Measurements from ENCODE around the gene DARS1. TPM values are rescaled to one million over a fixed set of nuclear protein-coding genes. Genes with fewer than 3 reads are reported as not detected.
A peak's percentile ranks its signal among the peaks of the same experiment; 100 is the strongest.

DARS1 gene
- total and polyA plus RNA-seq, 7 experiments from 2014 or later: 45.3 to 140 (median 68.2) TPM

DNA sequence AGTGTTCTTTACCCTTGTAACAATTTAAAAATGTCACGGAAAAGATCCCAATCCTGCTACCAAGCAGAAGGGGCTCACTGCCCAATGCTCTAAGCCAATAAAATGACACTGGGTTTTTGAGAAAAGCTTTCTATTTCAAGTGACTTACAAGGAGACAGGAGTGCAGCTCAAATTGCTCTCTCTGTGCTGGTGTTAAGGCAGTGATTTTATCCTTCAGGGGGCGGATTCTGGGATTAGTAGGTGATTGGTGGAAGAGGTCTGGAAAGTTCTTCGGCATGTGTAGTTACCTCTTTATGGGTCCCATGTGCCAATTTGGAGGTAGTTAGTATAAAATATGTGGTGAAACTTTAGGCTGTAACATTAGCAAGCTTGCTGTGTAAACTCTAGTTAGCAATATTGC lies 81.8 kb downstream of the DARS1 start:
- H3K4me1 Mint-ChIP-seq: peaks cover 0 to 3% (median 0%) of the 10 kb centered on the region in 7 donors

DNA sequence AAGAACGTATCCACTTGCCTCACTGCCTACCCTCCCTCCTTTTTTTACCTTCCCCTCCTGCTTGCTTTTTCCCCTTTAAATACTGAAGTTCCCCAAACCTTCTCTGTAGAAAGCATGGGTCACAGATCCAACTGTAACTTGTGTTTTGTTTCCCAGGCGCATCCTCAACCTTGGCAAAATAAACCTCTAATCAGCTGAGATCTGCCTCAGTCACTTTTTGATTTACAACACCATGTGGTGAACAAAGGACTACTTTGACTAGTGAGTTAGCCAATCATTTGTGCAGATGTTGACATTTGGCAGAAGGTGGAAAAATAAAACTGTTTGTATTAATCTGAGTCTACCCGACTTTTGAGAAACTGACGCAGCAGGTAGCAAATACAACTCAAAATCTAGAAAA lies 85.9 kb downstream of the DARS1 start:
- Mint-ChIP-seq H3K4me1 (peaks cover 0 to 3% (median 0%) of the 10 kb centered on the region in 7 donors), H3K27ac (no peak overlapping the region), H3K27me3 (no peaks in the 10 kb centered on the region), H3K9me3 (no peaks in the 10 kb centered on the region), H3K36me3 (peaks cover 0 to 25% (median 15%) of the 10 kb centered on the region in 5 donors), H3K4me3 (no peak overlapping the region)
- H3K4me1 ChIP-seq (ENCODE audit: control insufficient read depth in 2 of 2, insufficient read depth in 2 of 2, low read length in 2 of 2): no peaks in the 10 kb centered on the region
- H3K4me3 ChIP-seq (ENCODE audit: low read length): no peak overlapping the region
- peaks cover 0 to 6% (median 0%) of the 10 kb centered on the region in 3 experiments for H3K36me3 ChIP-seq (ENCODE audit: control insufficient read depth in 2 of 3, insufficient read depth in 3 of 3, low read length in 3 of 3)
- DNase-seq (no peak), ATAC-seq (no peak)
- intact Hi-C loops (cut with micrococcal nuclease): no loop called here
- no peaks in the 10 kb centered on the region for H3K9me3 ChIP-seq (ENCODE audit: control insufficient read depth in 2 of 3, low read length in 3 of 3)
- ChIA-PET CTCF (no interaction called here), POLR2A (no interaction called here)
- H3K27me3 ChIP-seq (ENCODE audit: control insufficient read depth in 2 of 2, insufficient read depth in 2 of 2, low read length in 2 of 2): no peaks in the 10 kb centered on the region
- no peak overlapping the region for H3K27ac ChIP-seq (ENCODE audit: low read depth, low read length)

More for the DNA sequence above, 81.8 kb downstream of the DARS1 start:
- intact Hi-C loops (cut with micrococcal nuclease): no loop called here
- ChIA-PET CTCF (interaction anchor here (1.0 to 1.5 kb wide), 2 partner anchors 10 to 481 kb away, joined by 3 to 9 read pairs; no protein-coding TSS in a partner anchor), POLR2A (no interaction called here)
- Histone ChIP-seq H3K27me3 (ENCODE audit: control insufficient read depth in 2 of 2, insufficient read depth in 2 of 2, low read length in 2 of 2) (no peaks in the 10 kb centered on the region), H3K9me3 (ENCODE audit: control insufficient read depth in 2 of 3, low read length in 3 of 3) (no peaks in the 10 kb centered on the region), H3K27ac (ENCODE audit: low read depth, low read length) (no peak overlapping the region), H3K36me3 (ENCODE audit: control insufficient read depth in 2 of 3, insufficient read depth in 3 of 3, low read length in 3 of 3) (peaks cover 0 to 9% (median 7%) of the 10 kb centered on the region in 3 experiments), H3K4me3 (ENCODE audit: low read length) (no peak overlapping the region), H3K4me1 (ENCODE audit: control insufficient read depth in 2 of 2, insufficient read depth in 2 of 2, low read length in 2 of 2) (no peaks in the 10 kb centered on the region)
- ATAC-seq: no peak
- Mint-ChIP-seq H3K27ac (peak overlapping the region in 1 of 9 donors; percentile 84), H3K36me3 (peaks cover under 1 to 39% (median 17%) of the 10 kb centered on the region in 5 donors), H3K9me3 (peaks cover 0 to under 1% (median 0%) of the 10 kb centered on the region in 11 donors), H3K4me3 (no peak overlapping the region), H3K27me3 (no peaks in the 10 kb centered on the region)
- no peak for DNase-seq

DNA sequence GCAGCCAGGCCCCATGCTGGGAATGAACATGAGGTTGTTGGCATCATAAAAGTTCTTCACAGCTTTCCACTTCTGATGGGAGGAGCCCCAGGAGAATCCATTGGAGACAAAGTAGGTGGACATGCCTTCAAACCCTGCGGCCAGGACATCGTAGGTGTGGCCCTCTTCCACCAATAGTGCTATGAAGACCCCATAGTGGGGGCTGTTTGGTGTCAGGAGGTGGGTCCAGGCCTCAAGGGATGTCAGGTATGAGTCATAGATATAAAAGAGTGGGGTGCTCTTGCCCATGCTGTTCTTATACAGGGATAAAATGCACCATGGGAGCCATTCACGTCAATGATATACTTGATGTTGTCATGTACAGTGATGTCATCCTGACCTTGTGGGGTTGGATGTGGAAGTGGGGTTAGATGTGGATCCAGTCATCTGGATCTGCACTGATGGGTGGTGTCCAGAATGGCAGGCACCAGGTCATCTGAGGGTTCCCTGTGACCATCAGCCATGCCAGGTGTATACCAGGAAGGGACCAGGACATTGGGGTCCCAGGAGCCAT lies 87.1 kb downstream of the DARS1 start:
- Mint-ChIP-seq H3K4me1 (peaks cover 0 to 5% (median 0%) of the 10 kb centered on the region in 7 donors), H3K27me3 (no peaks in the 10 kb centered on the region), H3K36me3 (peaks cover 0 to 22% (median 15%) of the 10 kb centered on the region in 5 donors), H3K4me3 (no peak overlapping the region), H3K27ac (no peak overlapping the region), H3K9me3 (no peaks in the 10 kb centered on the region)
- DNase-seq (no peak), ATAC-seq (no peak)
- no peaks in the 10 kb centered on the region for H3K4me1 ChIP-seq (ENCODE audit: control insufficient read depth in 2 of 2, insufficient read depth in 2 of 2, low read length in 2 of 2)
- no peaks in the 10 kb centered on the region for H3K9me3 ChIP-seq (ENCODE audit: control insufficient read depth in 2 of 3, low read length in 3 of 3)
- peaks cover 0 to 6% (median 0%) of the 10 kb centered on the region in 3 experiments for H3K36me3 ChIP-seq (ENCODE audit: control insufficient read depth in 2 of 3, insufficient read depth in 3 of 3, low read length in 3 of 3)
- H3K27me3 ChIP-seq (ENCODE audit: control insufficient read depth in 2 of 2, insufficient read depth in 2 of 2, low read length in 2 of 2): no peaks in the 10 kb centered on the region
- H3K4me3 ChIP-seq (ENCODE audit: low read length): no peak overlapping the region
- H3K27ac ChIP-seq (ENCODE audit: low read depth, low read length): no peak overlapping the region
- intact Hi-C loops (cut with micrococcal nuclease): no loop called here
- POLR2A ChIA-PET: interaction anchor here (0.9 kb wide), 1 partner anchor 16 kb away, joined by 5 read pairs; no protein-coding TSS in a partner anchor
- CTCF ChIA-PET: no interaction called here

DNA sequence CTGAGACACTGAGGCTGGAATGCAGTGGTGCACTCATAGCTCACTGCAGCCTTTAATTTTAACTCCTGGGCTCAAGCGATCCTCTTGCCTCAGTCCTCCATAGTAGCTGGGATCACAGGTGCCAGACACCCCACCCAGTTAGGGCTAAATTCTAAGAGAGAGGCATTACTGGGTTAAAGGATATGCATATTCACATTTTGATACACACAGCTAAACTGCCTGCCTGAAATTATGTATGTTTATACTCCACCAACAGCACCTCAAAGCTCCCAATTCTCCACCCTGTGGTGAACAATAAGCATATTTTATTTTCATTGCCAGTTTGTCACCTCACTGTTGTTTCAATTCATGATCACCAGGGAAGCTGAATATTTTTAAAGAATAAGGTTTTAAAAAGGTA lies 90.5 kb downstream of the DARS1 start:
- ATAC-seq (no peak), DNase-seq (no peak)
- H3K4me1 Mint-ChIP-seq: peaks cover 0 to 7% (median 0%) of the 10 kb centered on the region in 7 donors
- Histone ChIP-seq H3K27me3 (ENCODE audit: control insufficient read depth in 2 of 2, insufficient read depth in 2 of 2, low read length in 2 of 2) (no peaks in the 10 kb centered on the region), H3K27ac (ENCODE audit: low read depth, low read length) (no peak overlapping the region), H3K36me3 (ENCODE audit: control insufficient read depth in 2 of 3, insufficient read depth in 3 of 3, low read length in 3 of 3) (peaks cover 0 to 6% (median 0%) of the 10 kb centered on the region in 3 experiments), H3K9me3 (ENCODE audit: control insufficient read depth in 2 of 3, low read length in 3 of 3) (no peaks in the 10 kb centered on the region), H3K4me1 (ENCODE audit: control insufficient read depth in 2 of 2, insufficient read depth in 2 of 2, low read length in 2 of 2) (no peaks in the 10 kb centered on the region), H3K4me3 (ENCODE audit: low read length) (no peak overlapping the region)
- ChIA-PET CTCF (interaction anchor here (0.8 kb wide), 1 partner anchor 19 kb away, joined by 3 read pairs; no protein-coding TSS in a partner anchor), POLR2A (interaction anchor here (1.7 kb wide), 1 partner anchor 45 kb away, joined by 4 read pairs; no protein-coding TSS in a partner anchor)
- H3K36me3 Mint-ChIP-seq: peaks cover 0 to 15% (median 12%) of the 10 kb centered on the region in 5 donors
- H3K9me3 Mint-ChIP-seq: no peaks in the 10 kb centered on the region
- H3K27ac Mint-ChIP-seq: no peak overlapping the region
- intact Hi-C loops (cut with micrococcal nuclease): no loop called here
- H3K4me3 Mint-ChIP-seq: no peak overlapping the region
- no peaks in the 10 kb centered on the region for H3K27me3 Mint-ChIP-seq

DNA sequence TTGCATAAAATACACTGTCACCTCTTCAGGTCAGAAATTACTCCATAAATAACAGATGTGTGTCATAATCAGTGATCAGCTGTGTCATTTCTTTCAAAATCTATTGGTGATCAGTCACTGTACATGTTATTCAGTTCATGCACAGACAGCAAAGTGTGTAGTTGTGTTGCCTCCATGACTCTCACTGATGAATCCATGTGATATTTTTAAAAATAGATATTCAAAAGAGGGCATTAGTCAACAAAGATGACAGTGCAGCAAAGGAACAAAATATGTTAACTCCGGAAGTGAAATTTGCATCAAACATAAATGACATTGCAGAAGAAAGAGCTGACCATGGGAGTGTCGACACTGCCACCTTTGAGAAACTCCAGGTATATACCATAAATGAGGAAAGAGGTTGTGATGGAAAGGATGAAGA lies 92.0 kb downstream of the DARS1 start:
- CTCF ChIA-PET: no interaction called here
- intact Hi-C loops (cut with micrococcal nuclease): no loop called here
- peak; percentile 70 for ATAC-seq
- Histone ChIP-seq H3K27ac (ENCODE audit: low read depth, low read length) (no peak overlapping the region), H3K4me3 (ENCODE audit: low read length) (no peak overlapping the region), H3K36me3 (ENCODE audit: control insufficient read depth in 2 of 3, insufficient read depth in 3 of 3, low read length in 3 of 3) (peaks cover 0 to 1% (median 0%) of the 10 kb centered on the region in 3 experiments), H3K9me3 (ENCODE audit: control insufficient read depth in 2 of 3, low read length in 3 of 3) (no peaks in the 10 kb centered on the region), H3K4me1 (ENCODE audit: control insufficient read depth in 2 of 2, insufficient read depth in 2 of 2, low read length in 2 of 2) (no peaks in the 10 kb centered on the region), H3K27me3 (ENCODE audit: control insufficient read depth in 2 of 2, insufficient read depth in 2 of 2, low read length in 2 of 2) (no peaks in the 10 kb centered on the region)
- H3K9me3 Mint-ChIP-seq: peaks cover 0 to 11% (median 0%) of the 10 kb centered on the region in 11 donors
- no peak overlapping the region for H3K27ac Mint-ChIP-seq
- DNase-seq: no peak
- peaks cover 0 to 7% (median 0%) of the 10 kb centered on the region in 7 donors for H3K4me1 Mint-ChIP-seq
- POLR2A ChIA-PET: interaction anchor here (1.7 kb wide), 1 partner anchor 43 kb away, joined by 4 read pairs; no protein-coding TSS in a partner anchor
- H3K4me3 Mint-ChIP-seq: no peak overlapping the region
- peaks cover 0 to 9% (median 6%) of the 10 kb centered on the region in 5 donors for H3K36me3 Mint-ChIP-seq
- no peaks in the 10 kb centered on the region for H3K27me3 Mint-ChIP-seq

DNA sequence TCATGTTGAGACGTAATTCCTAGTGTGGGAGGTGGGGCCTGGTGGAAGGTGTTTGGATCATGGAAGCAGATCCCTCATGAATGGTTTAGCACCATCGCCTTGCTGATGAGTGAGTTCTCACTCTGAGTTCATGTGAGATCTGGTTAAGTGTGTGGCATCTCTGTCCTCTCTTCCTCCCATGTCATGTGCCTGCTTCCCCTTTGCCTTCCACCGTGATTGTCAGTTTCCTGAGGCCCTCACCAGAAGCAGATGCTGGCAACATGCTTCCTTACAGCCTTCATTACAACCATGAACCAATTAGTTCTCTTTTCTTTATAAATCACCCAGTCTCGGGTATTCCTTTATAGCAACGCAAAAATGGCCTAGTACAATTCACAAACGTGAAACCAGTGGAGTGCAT lies 94.6 kb downstream of the DARS1 start:
- H3K9me3 Mint-ChIP-seq: peaks cover 0 to 13% (median 0%) of the 10 kb centered on the region in 11 donors
- H3K36me3 ChIP-seq (ENCODE audit: control insufficient read depth in 2 of 3, insufficient read depth in 3 of 3, low read length in 3 of 3): no peaks in the 10 kb centered on the region
- ChIA-PET CTCF (no interaction called here), POLR2A (no interaction called here)
- no peak overlapping the region for H3K4me3 ChIP-seq (ENCODE audit: low read length)
- no peaks in the 10 kb centered on the region for H3K4me1 ChIP-seq (ENCODE audit: control insufficient read depth in 2 of 2, insufficient read depth in 2 of 2, low read length in 2 of 2)
- H3K27ac ChIP-seq (ENCODE audit: low read depth, low read length): no peak overlapping the region
- H3K4me3 Mint-ChIP-seq: no peak overlapping the region
- no peaks in the 10 kb centered on the region for H3K9me3 ChIP-seq (ENCODE audit: control insufficient read depth in 2 of 3, low read length in 3 of 3)
- peaks cover 0 to 11% (median 0%) of the 10 kb centered on the region in 7 donors for H3K4me1 Mint-ChIP-seq
- intact Hi-C loops (cut with micrococcal nuclease): no loop called here
- DNase-seq (no peak), ATAC-seq (peak; percentile 76)
- H3K27ac Mint-ChIP-seq: no peak overlapping the region
- H3K36me3 Mint-ChIP-seq: peaks cover 0 to 4% (median 4%) of the 10 kb centered on the region in 5 donors
- H3K27me3 ChIP-seq (ENCODE audit: control insufficient read depth in 2 of 2, insufficient read depth in 2 of 2, low read length in 2 of 2): no peaks in the 10 kb centered on the region
- H3K27me3 Mint-ChIP-seq: no peaks in the 10 kb centered on the region

DNA sequence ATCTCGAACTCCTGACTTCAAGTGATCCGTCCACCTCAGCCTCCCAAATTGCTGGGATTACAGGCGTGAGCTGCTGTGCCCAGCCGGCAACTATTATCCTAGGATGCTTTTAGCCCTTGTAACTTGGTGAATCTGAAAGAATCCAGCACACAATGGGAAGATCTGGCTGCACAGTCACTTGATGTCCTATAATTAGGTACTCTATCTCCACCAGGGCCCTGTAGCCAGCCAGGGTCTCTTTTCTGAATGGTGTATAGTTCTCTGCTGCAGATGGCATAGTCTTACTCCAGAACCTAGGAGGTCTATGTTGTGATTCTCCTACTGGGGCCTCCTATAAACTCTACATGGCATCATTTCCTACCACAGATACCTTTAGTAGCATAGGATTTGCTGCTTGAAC lies 95.3 kb downstream of the DARS1 start:
- intact Hi-C loops (cut with micrococcal nuclease): no loop called here
- H3K27me3 Mint-ChIP-seq: peaks cover 0 to 5% (median 0%) of the 10 kb centered on the region in 5 donors
- peaks cover 0 to 11% (median 0%) of the 10 kb centered on the region in 7 donors for H3K4me1 Mint-ChIP-seq
- DNase-seq (no peak), ATAC-seq (no peak)
- POLR2A ChIA-PET: no interaction called here
- CTCF ChIA-PET: no interaction called here
- H3K4me3 ChIP-seq (ENCODE audit: low read length): no peak overlapping the region
- H3K27ac Mint-ChIP-seq: no peak overlapping the region
- no peaks in the 10 kb centered on the region for H3K4me1 ChIP-seq (ENCODE audit: control insufficient read depth in 2 of 2, insufficient read depth in 2 of 2, low read length in 2 of 2)
- H3K36me3 ChIP-seq (ENCODE audit: control insufficient read depth in 2 of 3, insufficient read depth in 3 of 3, low read length in 3 of 3): no peaks in the 10 kb centered on the region
- H3K27me3 ChIP-seq (ENCODE audit: control insufficient read depth in 2 of 2, insufficient read depth in 2 of 2, low read length in 2 of 2): no peaks in the 10 kb centered on the region
- H3K9me3 Mint-ChIP-seq: peaks cover 0 to 13% (median 0%) of the 10 kb centered on the region in 11 donors
- H3K4me3 Mint-ChIP-seq: no peak overlapping the region
- H3K36me3 Mint-ChIP-seq: peaks cover 0 to 4% (median 4%) of the 10 kb centered on the region in 5 donors
- no peaks in the 10 kb centered on the region for H3K9me3 ChIP-seq (ENCODE audit: control insufficient read depth in 2 of 3, low read length in 3 of 3)
- H3K27ac ChIP-seq (ENCODE audit: low read depth, low read length): no peak overlapping the region
